ENCODE results near the gene PLA2G2E.

Gene PLA2G2E

GRCh38 chr1:19879661-19880060, 43.8 kb downstream of the PLA2G2E start:
- no peak overlapping the region for H3K4me3 Mint-ChIP-seq
- no peak overlapping the region for H3K27ac Mint-ChIP-seq
- H3K36me3 Mint-ChIP-seq, result no peaks in the 10 kb centered on the region
- H3K4me1 Mint-ChIP-seq, result peaks cover 25% of the 10 kb centered on the region
- H3K9me3 Mint-ChIP-seq, result no peaks in the 10 kb centered on the region
- no peak for ATAC-seq
- DNase-seq (ENCODE audit: low spot score in 2 of 2), result no peak

- no peak for DNase-seq (ENCODE audit: low spot score in 2 of 2)
- H3K4me3 Mint-ChIP-seq, result no peak overlapping the region
- no peak overlapping the region for H3K27ac Mint-ChIP-seq
- H3K4me1 Mint-ChIP-seq, result peaks cover 21% of the 10 kb centered on the region
- no peak for ATAC-seq
- H3K36me3 Mint-ChIP-seq, result no peaks in the 10 kb centered on the region
- H3K9me3 Mint-ChIP-seq, result no peaks in the 10 kb centered on the region
Measured at GRCh38 chr1:19879227-19879626, 44.2 kb downstream of the PLA2G2E start.

GRCh38 chr1:19878637-19878985, 44.8 kb downstream of the PLA2G2E start:
- no peak for ATAC-seq
- no peaks in the 10 kb centered on the region for H3K36me3 Mint-ChIP-seq

GRCh38 chr1:19877821-19878636, 45.4 kb downstream of the PLA2G2E start:
- no peak for ATAC-seq
- H3K27ac Mint-ChIP-seq, result no peak overlapping the region
- no peak overlapping the region for H3K4me3 Mint-ChIP-seq
- DNase-seq (ENCODE audit: low spot score in 2 of 2), result no peak
- H3K36me3 Mint-ChIP-seq, result no peaks in the 10 kb centered on the region
- H3K4me1 Mint-ChIP-seq, result peaks cover 9% of the 10 kb centered on the region
- H3K9me3 Mint-ChIP-seq, result no peaks in the 10 kb centered on the region

More at GRCh38 chr1:19878637-19878985, 44.8 kb downstream of the PLA2G2E start:
- Mint-ChIP-seq H3K9me3 (no peaks in the 10 kb centered on the region), H3K27ac (no peak overlapping the region), H3K4me1 (peaks cover 15% of the 10 kb centered on the region), H3K4me3 (no peak overlapping the region)
- no peak for DNase-seq (ENCODE audit: low spot score in 2 of 2)

GRCh38 chr1:19877181-19877750, 46.2 kb downstream of the PLA2G2E start:
- Mint-ChIP-seq H3K4me1 (peaks cover 6% of the 10 kb centered on the region), H3K27ac (no peak overlapping the region), H3K9me3 (no peaks in the 10 kb centered on the region), H3K4me3 (no peak overlapping the region), H3K36me3 (no peaks in the 10 kb centered on the region)
- ATAC-seq (no peak), DNase-seq (ENCODE audit: low spot score in 2 of 2) (no peak)

- no peaks in the 10 kb centered on the region for H3K4me1 Mint-ChIP-seq
- DNase-seq (ENCODE audit: low spot score in 2 of 2), result no peak
- H3K27ac Mint-ChIP-seq, result no peak overlapping the region
- no peaks in the 10 kb centered on the region for H3K36me3 Mint-ChIP-seq
- H3K4me3 Mint-ChIP-seq, result no peak overlapping the region
- ATAC-seq, result no peak
- no peaks in the 10 kb centered on the region for H3K9me3 Mint-ChIP-seq
Measured at GRCh38 chr1:19872190-19872589, 51.2 kb downstream of the PLA2G2E start.
